Effector memory CD4-positive, alpha-beta T cell (primary cell): ENCODE results near the gene MED27.

Experiments
- DNase-seq, 3 donors: peaks; one replicate each; pipeline ENCODE4 v3.0.0-alpha.2; 2020
- H3K27ac ChIP-seq: 2 replicates; pipeline ENCODE4 v1.7.0; 2013; ENCODE audit warnings: mild to moderate bottlenecking, low read length, moderate library complexity; ENCODE audit not compliant: insufficient read depth, poor library complexity, severe bottlenecking
- H3K27me3 ChIP-seq: replicated peaks from 2 replicates; pipeline ENCODE4 v1.7.0; 2013; ENCODE audit warnings: mild to moderate bottlenecking, low read length; ENCODE audit not compliant: insufficient read depth, control insufficient read depth, poor library complexity, severe bottlenecking
- H3K36me3 ChIP-seq: 2 replicates; pipeline ENCODE4 v1.7.0; 2013; ENCODE audit warnings: mild to moderate bottlenecking, low read length, moderate library complexity; ENCODE audit not compliant: control insufficient read depth, insufficient read depth
- H3K4me1 ChIP-seq: 2 replicates; pipeline ENCODE4 v1.7.0; 2013; ENCODE audit warnings: low read length, mild to moderate bottlenecking; ENCODE audit not compliant: control insufficient read depth, insufficient read depth, poor library complexity, severe bottlenecking
- H3K4me3 ChIP-seq: 2 replicates; pipeline ENCODE4 v1.7.0; 2013; ENCODE audit warnings: low read length, low read depth, mild to moderate bottlenecking; ENCODE audit not compliant: insufficient read depth, poor library complexity, severe bottlenecking
- H3K9me3 ChIP-seq: 2 replicates; pipeline ENCODE4 v1.7.0; 2013; ENCODE audit warnings: mild to moderate bottlenecking, low read length, moderate library complexity; ENCODE audit not compliant: control insufficient read depth

The MED27 gene

DNA sequence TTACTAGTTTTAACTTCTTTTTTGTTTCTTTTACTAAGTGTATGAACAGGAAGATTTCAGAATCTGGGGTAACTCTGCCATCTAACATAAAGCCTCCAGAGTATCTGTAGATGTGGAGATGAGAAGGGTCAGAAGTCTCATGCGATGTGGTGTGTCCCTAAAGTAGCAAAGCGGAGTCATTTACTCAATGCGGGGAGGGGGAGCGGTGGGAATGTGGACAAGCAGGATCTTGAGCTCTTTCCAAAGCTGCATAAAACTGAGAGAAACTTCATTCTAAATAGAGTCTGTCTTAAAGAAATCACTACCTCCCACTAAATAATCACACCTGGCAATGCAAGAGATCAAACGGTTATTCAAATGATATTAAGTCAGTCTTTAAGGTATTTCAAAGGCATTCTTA is 92.4 kb downstream of the MED27 start:
- Histone ChIP-seq H3K4me3 (no peak overlapping the region), H3K9me3 (no peaks in the 10 kb centered on the region), H3K27me3 (no peaks in the 10 kb centered on the region), H3K4me1 (no peaks in the 10 kb centered on the region), H3K36me3 (no peaks in the 10 kb centered on the region), H3K27ac (no peak overlapping the region)
- DNase-seq: no peak

- Histone ChIP-seq H3K4me1 (no peaks in the 10 kb centered on the region), H3K9me3 (no peaks in the 10 kb centered on the region), H3K4me3 (no peak overlapping the region), H3K36me3 (no peaks in the 10 kb centered on the region), H3K27me3 (no peaks in the 10 kb centered on the region), H3K27ac (no peak overlapping the region)
- no peak for DNase-seq
These were observed 93.1 kb downstream of the MED27 start for GRCh38 chr9:131986576-131986975.

DNA sequence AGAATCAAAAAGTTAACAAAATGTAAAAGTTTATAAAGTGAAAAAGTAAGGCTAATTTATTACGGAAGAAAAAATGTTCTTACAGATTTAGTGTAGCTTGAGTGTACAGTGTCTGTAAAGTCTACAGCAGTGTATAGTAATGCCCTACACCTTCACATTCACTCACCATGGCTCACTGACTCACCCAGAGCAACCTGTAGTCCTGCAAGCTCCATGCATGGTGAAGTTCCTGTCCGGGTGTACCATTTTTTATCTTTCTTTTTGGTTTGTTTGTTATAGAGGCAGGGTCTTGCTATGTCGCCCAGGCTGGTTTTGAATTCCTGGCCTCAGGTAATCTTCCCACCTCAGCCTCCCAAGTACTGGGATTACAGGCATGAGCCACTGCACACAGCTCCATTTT is 93.6 kb downstream of the MED27 start:
- H3K36me3 ChIP-seq: no peaks in the 10 kb centered on the region
- DNase-seq: no peak
- H3K27me3 ChIP-seq: no peaks in the 10 kb centered on the region
- H3K27ac ChIP-seq: no peak overlapping the region
- no peak overlapping the region for H3K4me3 ChIP-seq
- no peaks in the 10 kb centered on the region for H3K4me1 ChIP-seq
- H3K9me3 ChIP-seq: no peaks in the 10 kb centered on the region

DNA sequence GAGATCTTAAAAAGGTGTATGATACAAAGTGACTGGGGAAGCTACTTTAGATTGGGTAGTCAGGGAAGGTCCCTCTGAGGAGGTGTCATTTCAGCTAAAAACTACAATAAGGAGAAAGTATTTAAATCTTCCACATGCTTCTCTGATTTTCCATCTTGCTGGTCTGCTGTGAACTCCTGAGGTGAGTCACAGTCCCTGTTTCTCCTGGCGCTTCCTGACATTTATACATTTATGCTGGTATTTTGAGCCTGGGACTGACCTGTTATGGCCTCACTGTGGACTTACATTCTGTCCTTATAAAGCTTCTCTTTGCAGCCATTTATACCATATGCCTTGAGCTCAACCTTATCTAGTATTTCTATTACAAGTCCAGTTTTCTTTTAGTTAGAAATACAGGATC is 95.1 kb downstream of the MED27 start:
- Histone ChIP-seq H3K27ac (no peak overlapping the region), H3K36me3 (no peaks in the 10 kb centered on the region), H3K4me3 (no peak overlapping the region), H3K9me3 (no peaks in the 10 kb centered on the region), H3K27me3 (no peaks in the 10 kb centered on the region), H3K4me1 (no peaks in the 10 kb centered on the region)
- no peak for DNase-seq

DNA sequence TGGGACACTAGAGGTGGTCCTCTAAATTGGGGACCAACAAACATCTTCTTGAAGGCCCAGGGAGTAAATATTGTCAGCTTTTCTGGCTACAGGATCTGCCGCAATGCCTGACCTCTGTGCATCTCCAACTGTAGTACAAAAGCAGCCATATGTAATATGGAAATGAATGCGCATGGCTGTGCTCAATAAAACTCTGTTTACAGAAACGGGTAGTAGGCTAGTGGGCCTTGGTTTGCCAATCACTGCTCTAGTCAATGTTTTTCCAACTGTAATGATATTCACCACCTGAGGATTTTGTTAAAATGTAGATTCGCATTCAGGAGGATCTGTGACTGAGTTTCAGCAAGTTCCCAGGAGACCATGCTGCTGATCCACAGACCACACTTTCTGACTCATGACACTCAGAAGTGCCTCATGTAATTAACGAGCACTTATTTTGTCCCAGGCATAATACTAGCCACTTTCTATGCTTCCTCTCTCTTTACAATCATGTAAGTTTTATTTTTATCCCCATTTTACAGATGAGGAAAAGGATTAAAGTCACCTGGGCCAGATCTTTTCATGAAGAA is 96.9 kb downstream of the MED27 start:
- H3K27ac ChIP-seq: no peak overlapping the region
- H3K27me3 ChIP-seq: no peaks in the 10 kb centered on the region
- no peaks in the 10 kb centered on the region for H3K9me3 ChIP-seq
- no peaks in the 10 kb centered on the region for H3K36me3 ChIP-seq
- DNase-seq: no peak
- no peaks in the 10 kb centered on the region for H3K4me1 ChIP-seq
- H3K4me3 ChIP-seq: no peak overlapping the region

- H3K9me3 ChIP-seq: no peaks in the 10 kb centered on the region
- H3K36me3 ChIP-seq: no peaks in the 10 kb centered on the region
- H3K4me3 ChIP-seq: no peak overlapping the region
- DNase-seq: no peak
- H3K27ac ChIP-seq: no peak overlapping the region
- no peaks in the 10 kb centered on the region for H3K4me1 ChIP-seq
- no peaks in the 10 kb centered on the region for H3K27me3 ChIP-seq
These were observed 97.6 kb downstream of the MED27 start for GRCh38 chr9:131982102-131982501.

- H3K4me1 ChIP-seq: no peaks in the 10 kb centered on the region
- no peak overlapping the region for H3K4me3 ChIP-seq
- H3K36me3 ChIP-seq: no peaks in the 10 kb centered on the region
- DNase-seq: no peak
- no peak overlapping the region for H3K27ac ChIP-seq
- H3K27me3 ChIP-seq: no peaks in the 10 kb centered on the region
- no peaks in the 10 kb centered on the region for H3K9me3 ChIP-seq
These were observed 98.4 kb downstream of the MED27 start for GRCh38 chr9:131981116-131981776.

DNA sequence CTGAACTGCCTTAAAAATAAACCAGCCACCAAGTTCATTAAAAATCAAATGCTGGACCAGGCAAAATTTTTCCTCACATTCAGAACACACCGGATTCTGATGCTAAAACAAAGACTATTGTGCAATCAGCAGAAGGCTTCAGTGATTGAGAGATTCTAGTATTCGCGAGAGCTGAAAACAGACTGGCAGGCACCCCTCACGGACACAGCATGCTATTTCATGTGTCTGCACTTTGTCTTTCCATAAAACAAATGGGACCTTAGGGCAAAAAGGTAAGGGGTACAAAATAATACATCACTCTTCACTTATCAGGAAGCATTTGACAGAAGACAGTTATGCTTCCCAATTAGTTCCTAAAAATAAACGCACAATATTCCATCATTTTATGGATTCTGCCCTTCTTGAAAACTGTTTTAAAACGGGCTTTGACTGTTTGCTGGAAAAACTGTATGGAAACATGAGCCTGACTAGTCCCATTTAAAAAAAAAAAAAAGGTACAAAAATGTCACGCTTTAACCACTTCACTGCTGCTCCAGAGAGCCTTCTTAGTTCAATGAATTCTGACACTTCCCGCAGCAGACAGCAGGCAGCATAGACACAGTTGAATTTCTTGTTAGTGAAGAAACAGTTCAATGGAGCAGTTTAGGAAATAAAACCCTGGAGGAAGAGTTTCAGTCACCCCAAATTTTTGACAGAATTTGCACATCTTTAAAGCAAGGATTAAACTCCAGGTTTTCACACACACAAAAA is 99.2 kb downstream of the MED27 start:
- no peaks in the 10 kb centered on the region for H3K27me3 ChIP-seq
- H3K36me3 ChIP-seq: no peaks in the 10 kb centered on the region
- no peaks in the 10 kb centered on the region for H3K9me3 ChIP-seq
- no peaks in the 10 kb centered on the region for H3K4me1 ChIP-seq
- no peak overlapping the region for H3K27ac ChIP-seq
- DNase-seq: no peak
- H3K4me3 ChIP-seq: no peak overlapping the region

DNA sequence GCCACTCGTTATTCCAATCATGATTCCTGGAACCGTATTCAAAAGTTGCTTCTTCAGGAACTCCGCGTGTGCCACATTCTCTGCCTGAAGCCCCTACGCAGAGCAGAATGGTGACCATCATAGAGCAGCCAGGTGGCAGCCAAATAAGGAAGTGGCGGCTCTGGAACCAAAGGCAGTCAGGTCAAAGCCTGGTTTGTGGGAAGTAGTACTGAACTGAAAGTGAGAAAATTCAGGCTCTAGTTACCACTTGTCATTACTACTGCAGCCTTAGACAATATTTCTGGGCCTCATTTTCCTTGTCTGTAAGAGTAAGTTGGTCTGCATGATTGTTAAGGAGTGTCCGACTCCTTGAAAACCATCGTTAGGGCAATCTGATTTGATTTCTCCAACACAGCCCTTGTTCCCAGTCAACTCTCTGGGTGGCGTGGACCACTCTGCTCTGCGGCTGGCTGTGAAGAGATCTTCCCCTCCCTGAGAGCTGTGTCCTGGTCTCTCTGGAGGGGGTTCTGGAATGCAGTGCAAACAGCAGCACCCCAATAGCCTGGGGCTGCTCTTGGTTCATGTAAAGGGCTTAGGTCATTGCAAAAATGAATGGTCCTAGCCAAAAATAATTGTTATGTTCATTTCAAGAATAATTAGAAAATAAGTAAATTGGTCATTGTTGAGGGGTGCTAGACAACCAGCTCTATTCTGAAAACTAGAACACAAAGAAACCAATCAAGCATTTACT is 102.4 kb downstream of the MED27 start:
- Histone ChIP-seq H3K27ac (no peak overlapping the region), H3K9me3 (no peaks in the 10 kb centered on the region), H3K36me3 (no peaks in the 10 kb centered on the region), H3K27me3 (no peaks in the 10 kb centered on the region), H3K4me1 (no peaks in the 10 kb centered on the region), H3K4me3 (no peak overlapping the region)
- no peak for DNase-seq
